C4-2B (cell line): ENCODE results near the gene POLA2.

Experiments used
- H3K27ac ChIP-seq: fragments of 450-650 bp; 2 replicates; pipeline ENCODE4 v1.5.1; 2017
- CTCF ChIP-seq: fragments of 450-650 bp; conservative IDR thresholded peaks from 2 replicates; pipeline ENCODE4 v1.5.1; 2017; ENCODE audit warnings: mild to moderate bottlenecking
- ZFX ChIP-seq: fragments of 450-650 bp; IDR thresholded peaks from 2 replicates; pipeline ENCODE4 v1.6.1; 2017

The POLA2 gene

GRCh38 chr11:65314501-65315203, 52.9 kb downstream of the POLA2 start, which contains the start of gene CDC42EP2:
TSS of gene CDC42EP2 (plus strand) at chr11:65314866. CDS start at chr11:65320899, 6,033 bp downstream.
- no peak for TF ChIP-seq ZFX
- TF ChIP-seq CTCF: no peak
- H3K27ac ChIP-seq: peak within 1 kb of the TSS; percentile 93

GRCh38 chr11:65315204-65315865, 53.6 kb downstream of the POLA2 start:
- H3K27ac ChIP-seq: peak overlapping the region; percentile 93

GRCh38 chr11:65315866-65316226, 54.1 kb downstream of the POLA2 start:
- peak overlapping the region; percentile 93 for H3K27ac ChIP-seq
- TF ChIP-seq CTCF: peak; percentile 72
- TF ChIP-seq ZFX: no peak

More at GRCh38 chr11:65315204-65315865, 53.6 kb downstream of the POLA2 start:
- TF ChIP-seq CTCF (peak; percentile 100), ZFX (0 out of 2 replicates have a peak, but pooled peaks have one; percentile 29)

GRCh38 chr11:65316227-65317024, 54.7 kb downstream of the POLA2 start:
- TF ChIP-seq CTCF (no peak), ZFX (no peak)

GRCh38 chr11:65317025-65317786, 55.4 kb downstream of the POLA2 start:
- no peak for TF ChIP-seq CTCF
- TF ChIP-seq ZFX: no peak
- no peak overlapping the region; the same call in 1 of the 2 replicates for H3K27ac ChIP-seq

More at GRCh38 chr11:65316227-65317024, 54.7 kb downstream of the POLA2 start:
- peak overlapping the region; percentile 93 for H3K27ac ChIP-seq

- H3K27ac ChIP-seq: no peak overlapping the region
- TF ChIP-seq CTCF (no peak), ZFX (no peak)
Measured at GRCh38 chr11:65320386-65321075, 58.8 kb downstream of the POLA2 start.
